ENCODE data around the gene ACTN4. TPM values are rescaled to one million over a fixed set of nuclear protein-coding genes. Genes with fewer than 3 reads are reported as not detected.

Gene ACTN4
- total and polyA plus RNA-seq, 4 experiments from 2014 or later: 4.0 to 155 (median 87.9) TPM

DNA sequence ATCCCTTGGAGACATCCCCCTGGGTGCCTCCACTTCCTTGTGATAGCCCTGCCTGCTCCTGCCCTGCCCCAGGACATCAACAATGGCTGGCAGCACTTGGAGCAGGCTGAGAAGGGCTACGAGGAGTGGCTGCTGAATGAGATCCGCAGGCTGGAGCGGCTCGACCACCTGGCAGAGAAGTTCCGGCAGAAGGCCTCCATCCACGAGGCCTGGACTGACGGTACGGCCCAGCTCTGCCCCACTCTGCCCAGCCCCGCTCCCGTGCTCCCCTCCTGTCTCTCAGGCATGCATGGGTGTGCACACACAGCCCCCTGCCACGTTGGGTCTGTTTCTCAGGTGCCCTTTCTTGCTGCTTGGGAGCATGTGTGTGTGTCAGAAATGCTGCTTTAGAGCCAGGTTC, 70.4 kb downstream of the ACTN4 start:
- Mint-ChIP-seq H3K4me1 (peaks cover 0 to 2% (median 0%) of the 10 kb centered on the region in 4 donors), H3K36me3 (peaks cover 10 to 57% of the 10 kb centered on the region in 2 donors), H3K27me3 (no peaks in the 10 kb centered on the region), H3K4me3 (no peak overlapping the region), H3K27ac (no peak overlapping the region), H3K9me3 (no peaks in the 10 kb centered on the region)
- DNase-seq: no peak
- Histone ChIP-seq H3K4me3 (ENCODE audit: low read length in 2 of 2) (no peak overlapping the region), H3K4me1 (ENCODE audit: insufficient read depth, low read length) (no peaks in the 10 kb centered on the region), H3K9me3 (ENCODE audit: control insufficient read depth in 1 of 2, low read length in 2 of 2) (no peaks in the 10 kb centered on the region), H3K36me3 (ENCODE audit: insufficient read depth, low read length) (peaks cover 51% of the 10 kb centered on the region), H3K27ac (ENCODE audit: low read depth, low read length) (no peak overlapping the region), H3K27me3 (ENCODE audit: insufficient read depth, low read length) (no peaks in the 10 kb centered on the region)
- intact Hi-C loops (cut with micrococcal nuclease): no loop called here
- ChIA-PET POLR2A (ENCODE audit: partially characterized antibody) (no interaction called here), CTCF (ENCODE audit: partially characterized antibody) (no interaction called here)

GRCh38 chr19:38718747-38719543, 71.5 kb downstream of the ACTN4 start:
- Mint-ChIP-seq H3K27ac (peak overlapping the region in 1 of 7 donors; percentile 24), H3K9me3 (no peaks in the 10 kb centered on the region), H3K4me1 (no peaks in the 10 kb centered on the region), H3K36me3 (peaks cover 4 to 61% of the 10 kb centered on the region in 2 donors), H3K27me3 (no peaks in the 10 kb centered on the region), H3K4me3 (no peak overlapping the region)
- CTCF ChIA-PET (ENCODE audit: partially characterized antibody): no interaction called here
- Histone ChIP-seq H3K4me1 (ENCODE audit: insufficient read depth, low read length) (no peaks in the 10 kb centered on the region), H3K4me3 (ENCODE audit: low read length in 2 of 2) (no peak overlapping the region), H3K9me3 (ENCODE audit: control insufficient read depth in 1 of 2, low read length in 2 of 2) (no peaks in the 10 kb centered on the region), H3K27ac (ENCODE audit: low read depth, low read length) (no peak overlapping the region), H3K27me3 (ENCODE audit: insufficient read depth, low read length) (no peaks in the 10 kb centered on the region), H3K36me3 (ENCODE audit: insufficient read depth, low read length) (peaks cover 56% of the 10 kb centered on the region)
- intact Hi-C loops (cut with micrococcal nuclease): no loop called here
- POLR2A ChIA-PET (ENCODE audit: partially characterized antibody): no interaction called here
- DNase-seq: no peak

DNA sequence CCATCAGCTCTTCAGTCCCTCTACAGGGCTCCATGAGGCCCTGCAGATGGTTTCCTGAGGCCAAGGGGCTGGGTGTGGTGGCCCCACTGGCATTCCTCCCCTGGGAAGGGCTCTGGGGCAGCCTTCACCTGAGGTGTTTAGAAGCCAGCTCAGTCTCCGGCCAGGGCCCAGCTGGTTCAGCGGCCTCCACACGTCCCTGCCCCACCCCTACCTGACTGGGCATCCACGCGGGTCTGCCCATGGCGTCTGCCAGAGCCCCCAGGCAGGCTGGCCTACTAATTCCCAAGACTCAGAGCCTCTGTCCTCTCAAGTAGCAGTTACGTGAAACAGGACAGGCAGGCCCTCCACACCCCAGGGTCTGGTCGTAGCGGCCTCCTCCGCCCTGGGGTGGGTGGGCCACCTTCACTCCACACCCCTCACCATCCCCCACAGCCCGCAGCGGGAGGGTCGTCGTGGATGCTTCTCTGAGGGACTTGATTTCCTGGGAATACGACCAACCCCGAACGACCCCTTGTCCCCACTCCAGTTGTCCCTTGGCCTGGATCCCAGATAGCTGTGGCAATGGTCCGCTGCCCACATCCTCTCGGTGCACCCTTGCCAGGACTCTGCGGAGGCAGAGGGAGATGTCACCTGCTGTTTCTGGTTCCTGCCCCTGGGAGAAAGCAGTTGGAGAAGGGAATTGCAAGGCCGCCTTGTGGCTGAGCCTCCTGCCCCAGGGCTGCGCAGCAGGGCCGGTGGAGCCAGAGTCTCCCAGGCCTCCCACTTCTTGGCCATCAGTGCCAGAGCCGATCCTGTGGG, 72.5 kb downstream of the ACTN4 start:
- DNase-seq: no peak
- H3K4me1 ChIP-seq (ENCODE audit: insufficient read depth, low read length): no peaks in the 10 kb centered on the region
- H3K36me3 ChIP-seq (ENCODE audit: insufficient read depth, low read length): peaks cover 50% of the 10 kb centered on the region
- intact Hi-C loops (cut with micrococcal nuclease): no loop called here
- no peak overlapping the region for H3K27ac ChIP-seq (ENCODE audit: low read depth, low read length)
- ChIA-PET POLR2A (ENCODE audit: partially characterized antibody) (no interaction called here), CTCF (ENCODE audit: partially characterized antibody) (no interaction called here)
- Mint-ChIP-seq H3K4me3 (no peak overlapping the region), H3K36me3 (peaks cover 4 to 55% of the 10 kb centered on the region in 2 donors), H3K9me3 (no peaks in the 10 kb centered on the region), H3K27ac (no peak overlapping the region), H3K4me1 (no peaks in the 10 kb centered on the region), H3K27me3 (no peaks in the 10 kb centered on the region)
- no peaks in the 10 kb centered on the region for H3K9me3 ChIP-seq (ENCODE audit: control insufficient read depth in 1 of 2, low read length in 2 of 2)
- no peak overlapping the region for H3K4me3 ChIP-seq (ENCODE audit: low read length in 2 of 2)
- no peaks in the 10 kb centered on the region for H3K27me3 ChIP-seq (ENCODE audit: insufficient read depth, low read length)

DNA sequence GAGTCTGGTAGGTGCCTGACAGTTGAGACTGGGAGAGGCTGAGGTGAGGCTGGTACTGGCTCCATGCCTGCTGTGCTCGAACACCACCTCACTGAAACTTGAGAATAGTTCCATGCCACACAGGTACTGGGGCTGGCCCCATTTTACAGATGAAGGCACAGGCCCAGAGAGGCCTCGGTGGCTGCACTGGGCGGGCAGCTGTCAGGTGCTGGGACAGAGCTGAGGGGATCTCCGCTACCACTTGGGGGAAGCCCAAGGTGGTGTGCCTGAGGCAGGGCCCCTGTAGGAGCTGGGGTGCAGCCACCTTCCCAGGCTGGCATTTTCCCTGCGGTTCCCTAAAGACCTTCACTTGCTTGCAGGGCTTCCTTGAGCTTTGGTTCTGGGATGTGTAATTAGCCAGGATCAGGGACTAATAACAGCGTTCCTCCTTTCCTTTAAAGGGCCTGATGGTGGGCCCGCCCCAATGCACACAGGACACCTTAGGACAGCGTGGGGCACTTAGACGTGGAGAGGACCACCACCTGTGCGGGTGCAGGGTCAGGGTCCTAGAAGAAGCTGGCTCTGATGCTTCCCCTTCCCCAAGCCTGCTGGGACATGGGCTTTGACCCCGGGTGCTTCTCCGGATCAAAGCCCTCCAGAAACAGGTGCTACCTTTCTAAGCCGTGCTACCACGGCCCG, 73.2 kb downstream of the ACTN4 start:
- H3K36me3 ChIP-seq (ENCODE audit: insufficient read depth, low read length): peaks cover 54% of the 10 kb centered on the region
- ChIA-PET POLR2A (ENCODE audit: partially characterized antibody) (no interaction called here), CTCF (ENCODE audit: partially characterized antibody) (no interaction called here)
- H3K27me3 Mint-ChIP-seq: no peaks in the 10 kb centered on the region
- H3K4me1 ChIP-seq (ENCODE audit: insufficient read depth, low read length): no peaks in the 10 kb centered on the region
- no peaks in the 10 kb centered on the region for H3K9me3 Mint-ChIP-seq
- no peaks in the 10 kb centered on the region for H3K9me3 ChIP-seq (ENCODE audit: control insufficient read depth in 1 of 2, low read length in 2 of 2)
- H3K27me3 ChIP-seq (ENCODE audit: insufficient read depth, low read length): no peaks in the 10 kb centered on the region
- H3K36me3 Mint-ChIP-seq: peaks cover 5 to 54% of the 10 kb centered on the region in 2 donors
- no peak overlapping the region for H3K4me3 Mint-ChIP-seq
- H3K4me1 Mint-ChIP-seq: no peaks in the 10 kb centered on the region
- H3K27ac ChIP-seq (ENCODE audit: low read depth, low read length): no peak overlapping the region
- intact Hi-C loops (cut with micrococcal nuclease): no loop called here
- H3K4me3 ChIP-seq (ENCODE audit: low read length in 2 of 2): no peak overlapping the region
- peak overlapping the region in 2 of 7 donors; percentile 10 to 48 for H3K27ac Mint-ChIP-seq
- DNase-seq: no peak

GRCh38 chr19:38721496-38721895, 74.0 kb downstream of the ACTN4 start:
- Mint-ChIP-seq H3K9me3 (no peaks in the 10 kb centered on the region), H3K27me3 (no peaks in the 10 kb centered on the region), H3K36me3 (peaks cover 5 to 56% of the 10 kb centered on the region in 2 donors), H3K4me1 (peaks cover 0 to 7% (median 3%) of the 10 kb centered on the region in 4 donors), H3K27ac (no peak overlapping the region), H3K4me3 (no peak overlapping the region)
- Histone ChIP-seq H3K4me3 (ENCODE audit: low read length in 2 of 2) (no peak overlapping the region), H3K4me1 (ENCODE audit: insufficient read depth, low read length) (no peaks in the 10 kb centered on the region), H3K36me3 (ENCODE audit: insufficient read depth, low read length) (peaks cover 58% of the 10 kb centered on the region), H3K9me3 (ENCODE audit: control insufficient read depth in 1 of 2, low read length in 2 of 2) (no peaks in the 10 kb centered on the region), H3K27me3 (ENCODE audit: insufficient read depth, low read length) (no peaks in the 10 kb centered on the region), H3K27ac (ENCODE audit: low read depth, low read length) (no peak overlapping the region)
- no peak for DNase-seq
- POLR2A ChIA-PET (ENCODE audit: partially characterized antibody): no interaction called here
- intact Hi-C loops (cut with micrococcal nuclease): no loop called here
- CTCF ChIA-PET (ENCODE audit: partially characterized antibody): no interaction called here

- Histone ChIP-seq H3K27me3 (ENCODE audit: insufficient read depth, low read length) (no peaks in the 10 kb centered on the region), H3K4me1 (ENCODE audit: insufficient read depth, low read length) (no peaks in the 10 kb centered on the region), H3K27ac (ENCODE audit: low read depth, low read length) (no peak overlapping the region), H3K4me3 (ENCODE audit: low read length in 2 of 2) (no peak overlapping the region), H3K9me3 (ENCODE audit: control insufficient read depth in 1 of 2, low read length in 2 of 2) (no peaks in the 10 kb centered on the region), H3K36me3 (ENCODE audit: insufficient read depth, low read length) (peaks cover 62% of the 10 kb centered on the region)
- ChIA-PET POLR2A (ENCODE audit: partially characterized antibody) (interaction anchor here (1.3 kb wide), 1 partner anchor 10 kb away, joined by 3 read pairs; no protein-coding TSS in a partner anchor), CTCF (ENCODE audit: partially characterized antibody) (interaction anchor here (0.9 to 3.0 kb wide), 2 partner anchors 86 to 165 kb away, joined by 3 to 8 read pairs; no protein-coding TSS in a partner anchor)
- Mint-ChIP-seq H3K27ac (peak overlapping the region in 2 of 7 donors; percentile 24 to 84), H3K27me3 (no peaks in the 10 kb centered on the region), H3K9me3 (no peaks in the 10 kb centered on the region), H3K36me3 (peaks cover 5 to 59% of the 10 kb centered on the region in 2 donors), H3K4me1 (peaks cover 0 to 12% (median 4%) of the 10 kb centered on the region in 4 donors), H3K4me3 (no peak overlapping the region)
- intact Hi-C loops (cut with micrococcal nuclease): no loop called here
- no peak for DNase-seq
Measured at GRCh38 chr19:38721979-38722773, 74.7 kb downstream of the ACTN4 start.

Data from CD4-positive, alpha-beta memory T cell (primary cell).